GM19455 (cell line): ENCODE data around the gene ARHGEF11.

Experiments
- ATAC-seq: cut with Tn5 transposase; IDR thresholded peaks from one replicate; pipeline ENCODE4 v1.9.1; 2021; ENCODE audit not compliant: unreplicated experiment

Gene ARHGEF11

DNA sequence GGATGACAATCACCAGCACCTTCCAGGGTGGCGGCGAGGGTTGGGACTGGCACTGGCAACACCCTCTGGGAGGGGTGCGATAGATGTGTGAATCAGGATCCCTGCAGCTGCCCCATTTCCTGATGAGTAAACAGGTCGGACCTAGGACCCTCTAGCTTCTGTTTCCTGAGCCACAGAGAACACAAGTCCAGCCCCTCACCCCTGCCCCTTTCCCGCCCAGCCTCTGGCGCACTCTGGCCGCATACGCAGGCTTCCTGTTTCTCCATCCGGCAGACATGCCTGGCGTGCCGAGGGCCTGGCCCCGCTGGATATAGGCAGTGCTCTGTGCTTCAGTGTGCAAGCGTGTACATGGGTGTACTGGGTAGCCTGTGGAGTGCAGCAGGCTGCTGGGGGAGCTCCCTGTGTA, 147.4 kb downstream of the ARHGEF11 start:
- no peak for ATAC-seq

DNA sequence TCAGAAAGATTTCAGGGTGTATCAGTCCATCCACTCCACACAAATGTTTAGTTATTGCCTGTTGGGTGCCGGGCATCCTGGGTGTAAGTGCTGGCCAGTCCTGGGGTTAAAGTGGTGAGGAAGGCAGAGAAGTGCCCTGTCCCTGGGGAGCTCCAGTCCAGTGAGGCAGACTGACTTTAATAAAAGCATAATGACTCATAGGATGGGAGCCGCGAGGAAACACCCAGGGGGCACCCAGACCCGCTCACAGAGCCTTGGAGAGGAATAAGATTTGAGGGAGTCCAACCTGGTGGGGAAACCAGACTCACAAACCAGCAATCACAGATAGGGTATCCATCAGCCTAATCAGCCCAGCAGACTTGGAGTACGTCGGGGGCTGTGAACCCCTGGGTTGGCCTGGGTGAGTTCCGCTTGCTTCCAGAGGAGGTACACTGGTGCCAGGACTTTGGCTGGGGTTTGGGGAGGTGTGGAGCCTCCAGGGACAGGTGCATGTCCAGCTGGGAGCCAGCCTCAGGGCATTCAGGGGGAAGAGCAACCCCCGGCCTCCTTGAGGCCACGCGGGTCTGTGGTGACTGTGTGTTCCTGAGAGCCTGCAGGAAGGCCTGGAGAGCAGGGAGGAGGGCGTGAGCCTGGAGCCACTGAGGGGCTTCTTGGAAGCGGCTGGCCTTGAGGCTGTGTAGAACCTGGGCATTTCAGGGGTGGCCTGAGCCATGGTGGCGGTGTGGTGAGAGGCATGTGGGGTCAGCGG, 148.3 kb downstream of the ARHGEF11 start:
- ATAC-seq: no peak

DNA sequence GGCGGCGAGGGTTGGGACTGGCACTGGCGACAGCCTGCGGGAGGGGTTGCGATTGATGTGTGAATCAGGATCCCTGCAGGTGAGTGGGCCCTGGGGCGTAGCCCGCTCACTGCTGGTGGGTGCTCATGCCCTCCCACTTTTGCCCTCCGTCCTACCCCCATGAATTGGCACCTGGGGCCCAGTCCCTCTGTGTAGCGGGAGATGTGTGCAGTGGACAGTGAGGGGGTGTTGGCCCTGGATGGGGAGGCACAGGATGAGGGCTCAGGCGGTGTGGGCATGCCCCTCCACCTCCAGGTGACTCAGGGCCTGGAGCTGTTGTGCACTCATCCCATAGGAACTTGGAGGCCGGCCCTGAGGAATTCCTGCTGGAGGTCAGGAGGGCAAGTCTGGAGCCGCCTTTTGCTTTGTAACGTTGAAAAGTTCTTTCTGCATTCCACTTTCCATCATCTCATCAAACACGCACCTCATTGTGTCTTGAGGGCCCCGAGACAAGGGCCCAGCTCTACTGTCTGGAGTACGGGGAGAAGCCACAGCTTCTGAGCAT, 149.0 kb downstream of the ARHGEF11 start:
- no peak for ATAC-seq

GRCh38 chr1:156895927-156896326, 149.6 kb downstream of the ARHGEF11 start:
- ATAC-seq: no peak

GRCh38 chr1:156895455-156895812, 150.1 kb downstream of the ARHGEF11 start:
- ATAC-seq: no peak

DNA sequence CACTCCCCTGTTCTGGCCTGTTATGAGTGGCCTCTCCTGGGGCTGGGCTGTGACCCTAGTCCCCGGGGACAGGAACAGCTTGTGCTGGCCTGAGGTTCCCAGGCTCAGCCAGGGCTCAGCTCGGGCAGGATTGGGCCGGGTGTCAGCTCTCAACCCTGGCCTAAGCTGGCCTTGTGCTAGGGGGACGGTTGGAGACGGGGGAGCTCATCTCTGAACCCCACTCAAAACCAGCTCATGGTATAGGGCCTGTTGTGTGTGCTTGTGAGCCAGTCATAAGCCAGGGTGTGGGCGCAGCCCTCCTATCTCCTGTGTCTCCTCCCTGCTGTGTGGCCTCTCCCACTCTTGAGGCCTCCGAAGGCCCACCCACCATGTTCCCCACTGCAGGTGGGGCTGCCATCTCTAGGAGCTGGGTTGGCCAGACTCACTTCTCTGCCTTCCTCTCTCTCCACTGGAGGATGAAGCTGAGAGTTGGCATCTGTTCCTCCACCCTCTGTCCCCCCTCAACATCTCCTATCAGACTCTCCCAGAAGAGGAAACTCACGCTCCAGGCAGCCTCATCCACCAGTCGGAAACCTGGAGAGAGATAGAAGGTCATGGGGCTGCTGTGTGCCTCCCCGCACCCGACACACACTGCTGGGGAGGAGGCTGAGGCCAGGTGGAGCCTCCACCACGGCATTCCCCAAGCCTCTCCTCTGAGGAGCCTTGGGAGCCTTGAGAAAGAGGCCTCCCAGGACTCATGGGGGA, 150.7 kb downstream of the ARHGEF11 start:
- no peak for ATAC-seq

GRCh38 chr1:156894001-156894400, 151.5 kb downstream of the ARHGEF11 start:
- ATAC-seq: no peak

GRCh38 chr1:156893048-156893953, 152.2 kb downstream of the ARHGEF11 start, which contains the start of gene PEAR1:
PEAR1 (plus strand) TSS chr1:156893718; CDS start chr1:156903927, 10,209 bp downstream.
- ATAC-seq: no peak

- no peak for ATAC-seq
Measured at GRCh38 chr1:156892190-156893047, 153.1 kb downstream of the ARHGEF11 start.

DNA sequence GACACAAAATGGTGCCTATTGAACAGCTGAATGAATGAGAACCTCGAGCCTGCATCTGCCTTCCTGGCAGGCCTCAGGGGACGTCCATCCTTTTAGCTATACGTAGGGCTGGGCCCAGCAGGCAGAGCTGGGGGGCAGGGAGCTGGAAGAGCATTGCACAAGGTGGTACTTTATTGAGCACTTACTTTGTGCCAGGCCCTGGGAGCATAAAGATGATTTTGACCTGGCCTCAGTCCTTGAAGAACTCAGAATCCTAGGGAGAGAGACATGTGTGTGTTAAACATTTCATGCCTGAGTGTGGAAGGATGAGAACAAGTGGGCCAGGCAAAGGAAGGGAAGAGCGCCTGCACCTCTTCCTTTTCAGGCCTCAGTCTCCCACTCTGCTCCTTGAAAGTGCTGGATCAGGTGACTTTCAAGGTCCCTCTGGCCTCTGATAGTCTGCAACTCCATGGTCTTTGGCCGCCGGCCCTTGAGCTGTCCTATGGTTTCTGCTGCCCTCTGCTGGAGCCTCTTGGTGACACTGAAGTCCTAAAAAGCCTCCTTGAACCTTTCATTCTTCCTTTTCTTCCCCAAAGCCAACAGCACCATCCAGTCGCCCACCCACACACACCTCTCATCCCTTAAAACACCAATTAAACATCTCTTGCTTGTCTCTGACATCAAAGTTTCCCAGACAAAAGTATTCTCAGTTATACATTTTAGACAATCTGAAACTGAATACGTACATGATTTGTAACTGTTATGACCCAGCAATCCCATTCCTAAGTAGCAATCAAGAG, 155.6 kb downstream of the ARHGEF11 start:
- ATAC-seq: no peak

DNA sequence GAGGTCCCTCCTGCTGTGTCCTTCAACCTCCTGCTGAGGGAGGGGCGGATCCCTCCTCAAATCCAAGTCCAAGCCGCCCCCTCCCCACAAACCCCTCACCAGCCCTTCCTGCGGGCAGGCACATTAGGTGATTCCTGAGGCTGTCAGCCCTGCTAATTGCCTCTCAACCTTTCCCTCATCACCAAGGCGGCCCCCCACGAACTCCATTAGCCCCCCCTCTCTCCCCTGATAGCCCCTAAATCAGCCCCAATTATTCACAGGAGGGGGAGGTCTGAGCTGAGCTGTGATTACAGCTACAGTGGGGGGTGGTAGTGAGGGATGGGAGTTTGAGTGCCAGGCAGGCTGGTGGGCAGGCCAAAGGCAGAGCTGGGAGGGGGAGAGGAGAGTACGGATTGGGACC, 157.8 kb downstream of the ARHGEF11 start:
- no peak for ATAC-seq

- no peak for ATAC-seq
Measured at GRCh38 chr1:156887317-156887716, 158.2 kb downstream of the ARHGEF11 start.

DNA sequence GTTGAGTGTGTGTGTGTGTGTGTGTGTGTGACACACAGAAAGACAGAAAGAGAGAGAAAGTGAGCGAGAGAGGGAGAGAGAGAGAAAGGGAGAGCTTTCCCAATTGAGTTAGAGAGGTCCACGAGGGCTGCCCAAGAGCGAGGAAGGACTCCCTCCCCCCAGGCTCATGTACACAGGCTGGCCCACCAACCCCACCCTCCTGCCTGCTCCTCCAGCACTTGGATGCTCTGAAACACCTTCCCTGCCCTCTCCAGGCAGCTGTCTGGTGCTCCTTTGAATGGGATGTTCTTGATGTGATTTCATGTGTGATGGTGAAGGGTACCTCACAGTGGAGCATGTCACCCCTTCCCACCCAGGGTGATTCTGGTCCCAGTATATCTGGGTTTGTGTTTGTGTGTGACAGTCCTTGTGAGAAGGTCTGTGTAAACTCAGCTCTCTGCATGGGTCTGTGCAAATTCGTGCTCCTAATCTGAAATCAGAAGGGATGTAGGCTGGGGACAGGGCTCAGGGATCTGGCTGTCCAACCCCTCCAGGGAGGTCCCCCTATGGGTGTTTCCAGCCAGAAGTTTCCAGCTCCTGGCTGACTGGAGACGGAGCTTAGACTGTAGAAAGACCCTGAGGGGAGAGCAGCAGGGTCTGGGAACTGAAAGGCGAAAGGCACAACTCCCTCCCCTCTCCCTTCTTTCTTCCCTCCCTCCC, 158.8 kb downstream of the ARHGEF11 start:
- ATAC-seq: no peak

DNA sequence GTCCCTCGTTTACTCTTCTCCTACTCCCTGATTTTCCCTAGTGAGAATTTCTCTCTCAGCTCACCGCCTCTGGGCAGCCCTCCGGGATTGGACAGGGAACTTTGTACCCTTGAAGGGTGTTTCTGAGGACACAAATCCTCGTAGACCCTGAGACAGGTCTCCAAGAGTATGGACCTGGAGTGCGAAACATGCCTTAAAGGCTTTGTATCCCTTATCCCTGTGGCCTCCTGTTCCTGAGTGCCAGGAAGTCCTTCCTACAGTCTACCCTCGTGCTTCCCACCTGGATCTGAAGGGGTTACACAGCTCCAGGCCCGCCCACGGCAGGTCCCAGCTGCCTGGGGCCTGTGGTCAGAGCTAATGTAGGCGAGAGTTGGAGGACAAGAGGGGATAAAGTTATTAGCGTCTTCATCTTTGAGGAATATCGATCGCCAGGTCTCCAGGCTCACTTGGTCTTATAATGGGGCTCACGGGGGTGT, 159.6 kb downstream of the ARHGEF11 start:
- ATAC-seq: no peak

GRCh38 chr1:156885314-156885713, 160.2 kb downstream of the ARHGEF11 start:
- ATAC-seq: no peak
